Hepatocyte (in vitro differentiated cells): Measurements from ENCODE around the gene PTGIS. TPM values are rescaled to one million over a fixed set of nuclear protein-coding genes. Genes with fewer than 3 reads are reported as not detected.

ENCODE experiments used
- DNase-seq: peaks from one replicate; pipeline ENCODE4 v3.0.0-alpha.2; 2016; ENCODE audit warnings: low spot score
- H2AFZ ChIP-seq: fragments of 200-600 bp; sonication (generic); 2 replicates; pipeline ENCODE4 v1.6.0; 2016; ENCODE audit warnings: antibody characterized with exemption, mild to moderate bottlenecking
- H3K27ac ChIP-seq: fragments of 200-600 bp; sonication (generic); 2 replicates; pipeline ENCODE4 v1.5.1; 2016; ENCODE audit warnings: mild to moderate bottlenecking
- H3K27me3 ChIP-seq: fragments of 200-600 bp; sonication (generic); 2 replicates; pipeline ENCODE4 v1.6.1; 2016
- H3K36me3 ChIP-seq: fragments of 200-600 bp; sonication (generic); replicated peaks from 2 replicates; pipeline ENCODE4 v1.5.1; 2016; ENCODE audit warnings: low read depth; ENCODE audit not compliant: insufficient read depth
- H3K4me1 ChIP-seq: fragments of 200-600 bp; sonication (generic); 2 replicates; pipeline ENCODE4 v1.5.1; 2016; ENCODE audit warnings: mild to moderate bottlenecking, moderate library complexity; ENCODE audit not compliant: insufficient read depth
- H3K4me2 ChIP-seq: fragments of 200-600 bp; sonication (generic); 2 replicates; pipeline ENCODE4 v1.6.0; 2016
- H3K4me3 ChIP-seq: fragments of 200-600 bp; sonication (generic); 2 replicates; pipeline ENCODE4 v1.5.1; 2016; ENCODE audit warnings: mild to moderate bottlenecking
- H3K79me2 ChIP-seq: fragments of 200-600 bp; sonication (generic); 2 replicates; pipeline ENCODE4 v1.6.0; 2017; ENCODE audit warnings: mild to moderate bottlenecking
- H3K9me2 ChIP-seq: fragments of 200-600 bp; sonication (generic); replicated peaks from 2 replicates; pipeline ENCODE4 v1.6.0; 2017; ENCODE audit warnings: mild to moderate bottlenecking; ENCODE audit not compliant: insufficient read depth
- H3K9me3 ChIP-seq: fragments of 200-600 bp; sonication (generic); 2 replicates; pipeline ENCODE4 v1.5.1; 2016; ENCODE audit warnings: low read depth, mild to moderate bottlenecking
- H4K20me1 ChIP-seq: fragments of 200-600 bp; sonication (generic); 2 replicates; pipeline ENCODE4 v1.6.0; 2016; ENCODE audit warnings: mild to moderate bottlenecking; ENCODE audit not compliant: insufficient read depth, poor library complexity, severe bottlenecking
- CTCF ChIP-seq: fragments of 200-600 bp; sonication (generic); IDR thresholded peaks from 2 replicates; pipeline ENCODE4 v1.5.1; 2016; ENCODE audit warnings: antibody characterized with exemption, mild to moderate bottlenecking; ENCODE audit not compliant: poor library complexity
- EZH2 ChIP-seq: fragments of 200-600 bp; sonication (generic); IDR thresholded peaks from 2 replicates; pipeline ENCODE4 v1.6.1; 2016; ENCODE audit warnings: antibody characterized with exemption, mild to moderate bottlenecking, borderline replicate concordance
- EZH2phosphoT487 ChIP-seq: fragments of 200-600 bp; sonication (generic); IDR thresholded peaks from one replicate; pipeline ENCODE4 v1.6.1; 2018; ENCODE audit warnings: antibody characterized with exemption, mild to moderate bottlenecking, low read depth, moderate library complexity; ENCODE audit not compliant: unreplicated experiment, severe bottlenecking
- WGBS: methylation state at CpG from one replicate; pipeline ENCODE4 v1.1.6; 2016; ENCODE audit warnings: low lambda C conversion rate; ENCODE audit errors: missing lambda C conversion rate; 5-methylcytosine and 5-hydroxymethylcytosine counted together
- polyA plus RNA-seq: library from polyadenylated mRNA; unstranded; fragments of >200 nt; fragmentation: Nextera tagmentation; extraction: Ambion mirVana; gene quantifications from 2 replicates; pipeline ENCODE4 v1.2.1, GENCODE V29; 2016
- total RNA-seq: library from RNA; depleted of rRNA; stranded (reverse); fragments of >200 nt; gene quantifications from 2 replicates; pipeline ENCODE4 v1.2.3, GENCODE V29; 2014

The PTGIS gene
- total and polyA plus RNA-seq, 2 experiments from 2014 or later: 25.4 to 26.1 TPM

GRCh38 chr20:49595346-49595745 lies 27.4 kb upstream of the PTGIS start:
- Histone ChIP-seq H3K27ac (peak overlapping the region; percentile 84), H3K79me2 (no peaks in the 10 kb centered on the region), H3K27me3 (no peaks in the 10 kb centered on the region), H3K36me3 (no peaks in the 10 kb centered on the region), H3K9me3 (no peaks in the 10 kb centered on the region), H3K4me3 (no peak overlapping the region), H4K20me1 (no peaks in the 10 kb centered on the region), H3K4me1 (peaks cover 23% of the 10 kb centered on the region), H3K9me2 (no peaks in the 10 kb centered on the region), H3K4me2 (no peak overlapping the region), H2AFZ (no peak overlapping the region)
- WGBS: 90% methylated on average over 10 of the region's 10 CpGs
- no peak for DNase-seq
- no peak for TF ChIP-seq EZH2phosphoT487
- no peak for TF ChIP-seq EZH2
- no peak for TF ChIP-seq CTCF

GRCh38 chr20:49594931-49595315 lies 27.0 kb upstream of the PTGIS start:
- TF ChIP-seq EZH2phosphoT487 (no peak), CTCF (no peak), EZH2 (no peak)

GRCh38 chr20:49594143-49594930 lies 26.4 kb upstream of the PTGIS start:
- Histone ChIP-seq H2AFZ (no peak overlapping the region), H3K27ac (peak overlapping the region; percentile 84), H3K4me3 (no peak overlapping the region), H3K4me2 (no peak overlapping the region), H3K9me2 (no peaks in the 10 kb centered on the region), H3K79me2 (no peaks in the 10 kb centered on the region), H3K36me3 (no peaks in the 10 kb centered on the region), H3K4me1 (peaks cover 22% of the 10 kb centered on the region), H3K9me3 (no peaks in the 10 kb centered on the region), H3K27me3 (no peaks in the 10 kb centered on the region), H4K20me1 (no peaks in the 10 kb centered on the region)
- DNase-seq: peak; percentile 70
- 49% methylated on average over 12 of the region's 12 CpGs for WGBS
- TF ChIP-seq EZH2 (no peak), EZH2phosphoT487 (no peak), CTCF (no peak)

More at GRCh38 chr20:49594931-49595315, 27.0 kb upstream of the PTGIS start:
- Histone ChIP-seq H4K20me1 (no peaks in the 10 kb centered on the region), H3K27me3 (no peaks in the 10 kb centered on the region), H2AFZ (no peak overlapping the region), H3K36me3 (no peaks in the 10 kb centered on the region), H3K4me3 (no peak overlapping the region), H3K4me2 (no peak overlapping the region), H3K4me1 (peaks cover 22% of the 10 kb centered on the region), H3K27ac (peak overlapping the region; percentile 84), H3K79me2 (no peaks in the 10 kb centered on the region), H3K9me2 (no peaks in the 10 kb centered on the region), H3K9me3 (no peaks in the 10 kb centered on the region)
- WGBS: 89% methylated on average over 5 of the region's 6 CpGs
- no peak for DNase-seq
